HEK293 (cell line): ENCODE measurements around the gene MYZAP.

Experiments used
- GLI4 ChIP-seq: fragments of 450-650 bp; formaldehyde crosslinking; IDR thresholded peaks from 2 replicates; pipeline ENCODE4 v1.5.1; 2016; ENCODE audit warnings: missing biosample characterization, missing genetic modification characterization
- TF ChIP-seq, protein P1 (sequence below): IDR thresholded peaks from 2 replicates; pipeline ENCODE4 v1.6.1; 2011; ENCODE audit warnings: mild to moderate bottlenecking, low read depth, low read length, borderline replicate concordance

DNA sequence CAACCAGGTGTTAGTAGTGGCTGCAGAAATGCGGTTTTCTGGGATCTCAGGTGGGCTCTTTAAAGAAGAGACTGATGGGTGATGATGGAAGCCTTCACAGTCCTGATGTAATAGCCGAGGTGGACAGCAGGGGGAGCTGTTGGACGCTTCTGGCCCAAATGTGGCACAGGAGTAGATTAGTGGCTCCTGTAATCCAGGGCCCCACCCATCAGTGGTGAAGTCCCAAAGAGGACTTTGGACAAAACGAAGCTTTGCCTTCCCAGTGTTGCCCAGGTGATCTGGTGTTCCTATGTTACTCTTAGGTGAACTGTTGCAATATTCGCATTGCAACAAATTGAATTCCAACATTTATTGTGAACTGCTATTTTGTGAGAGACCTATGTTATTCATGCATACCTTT lies 31.8 kb upstream of the MYZAP start:
- TF ChIP-seq, protein P1, sequence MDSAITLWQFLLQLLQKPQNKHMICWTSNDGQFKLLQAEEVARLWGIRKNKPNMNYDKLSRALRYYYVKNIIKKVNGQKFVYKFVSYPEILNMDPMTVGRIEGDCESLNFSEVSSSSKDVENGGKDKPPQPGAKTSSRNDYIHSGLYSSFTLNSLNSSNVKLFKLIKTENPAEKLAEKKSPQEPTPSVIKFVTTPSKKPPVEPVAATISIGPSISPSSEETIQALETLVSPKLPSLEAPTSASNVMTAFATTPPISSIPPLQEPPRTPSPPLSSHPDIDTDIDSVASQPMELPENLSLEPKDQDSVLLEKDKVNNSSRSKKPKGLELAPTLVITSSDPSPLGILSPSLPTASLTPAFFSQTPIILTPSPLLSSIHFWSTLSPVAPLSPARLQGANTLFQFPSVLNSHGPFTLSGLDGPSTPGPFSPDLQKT, result no peak
- TF ChIP-seq GLI4, result no peak
